ENCODE measurements around the gene ZNF562. TPM values are rescaled to one million over a fixed set of nuclear protein-coding genes. Genes with fewer than 3 reads are reported as not detected.

Gene ZNF562
- total and polyA plus RNA-seq, 2 donors (not counting 3 experiments of a cell fraction or from before 2014, with no cell fraction given): 6.3 to 27.0 TPM

GRCh38 chr19:9610484-9611113 is 64.3 kb downstream of the ZNF562 start:
- no peak overlapping the region for H2AFZ ChIP-seq (ENCODE audit: low read depth, low read length)
- no peak overlapping the region for H3K4me3 ChIP-seq (replicated peaks in 1 of 3; ENCODE audit: insufficient read depth in 1 of 3, low read depth in 1 of 3, low read length in 3 of 3)
- no peak for DNase-seq (ENCODE audit: low read depth, low spot score)
- H3K9me1 ChIP-seq (replicated peaks; ENCODE audit: control insufficient read depth, extremely low read depth, insufficient read depth, low read length): no peaks in the 10 kb centered on the region
- FAIRE-seq: no peak
- peaks cover 16 to 30% of the 10 kb centered on the region in 2 experiments for H3K36me3 ChIP-seq (ENCODE audit: control insufficient read depth in 2 of 2, extremely low read depth in 1 of 2, insufficient read depth in 2 of 2, low read length in 2 of 2)
- intact Hi-C loops (cut with micrococcal nuclease): no loop called here
- H4K20me1 ChIP-seq (replicated peaks; ENCODE audit: control insufficient read depth, extremely low read depth, insufficient read depth, low read length): no peaks in the 10 kb centered on the region
- no TSS peak for BruUV-seq (replicated peaks)
- H3K27ac ChIP-seq (ENCODE audit: insufficient read depth, low read depth, low read length): no peak overlapping the region
- peaks cover 19% of the 10 kb centered on the region for H3K9me3 ChIP-seq (replicated peaks; ENCODE audit: control insufficient read depth, insufficient read depth, low read length)
- dilution Hi-C loops (cut with MboI; ENCODE audit: extremely low pct_ligation_motif_present, low sequenced_read_pairs): no loop called here
- H3K4me1 ChIP-seq (ENCODE audit: control insufficient read depth, extremely low read depth, insufficient read depth, low read length): no peaks in the 10 kb centered on the region
- no peaks in the 10 kb centered on the region for H3K27me3 ChIP-seq (ENCODE audit: control insufficient read depth in 2 of 2, insufficient read depth in 2 of 2, low read length in 2 of 2)
- ChIA-PET POLR2A (no interaction called here), CTCF (no interaction called here)
- no peak overlapping the region for H3K9ac ChIP-seq (replicated peaks; ENCODE audit: extremely low read depth, insufficient read depth, low read length)
- no peaks in the 10 kb centered on the region for H3K79me2 ChIP-seq (ENCODE audit: control insufficient read depth, insufficient read depth, low read length)
- H3K4me2 ChIP-seq (ENCODE audit: insufficient read depth, low read length): no peak overlapping the region
- TF ChIP-seq POLR2A (IDR thresholded peaks at IDR 0.05; ENCODE audit: low read depth, low read length): no peak
- TF ChIP-seq GATA2 (IDR thresholded peaks at IDR 0.05; ENCODE audit: insufficient read depth, insufficient read length, low read depth, low read length): no peak
- TF ChIP-seq CTCF (IDR thresholded peaks at IDR 0.05; ENCODE audit: extremely low read depth in 1 of 2, insufficient read depth in 1 of 2, low read depth in 1 of 2, low read length in 2 of 2): no peak
- TF ChIP-seq EZH2 (IDR thresholded peaks at IDR 0.05; ENCODE audit: borderline replicate concordance, low read depth, low read length, severe bottlenecking): no peak
- no peak for TF ChIP-seq FOS (IDR thresholded peaks at IDR 0.05; ENCODE audit: borderline replicate concordance, insufficient read depth, low read length)
- no peak for TF ChIP-seq POLR2AphosphoS5 (IDR thresholded peaks at IDR 0.05; ENCODE audit: insufficient read depth, low read depth, low read length)
- TF ChIP-seq MAX (IDR thresholded peaks at IDR 0.05; ENCODE audit: insufficient read depth, insufficient read length): no peak
- TF ChIP-seq JUN (IDR thresholded peaks at IDR 0.05; ENCODE audit: borderline replicate concordance, insufficient read depth, insufficient read length, low read depth): no peak
- no peak for TF ChIP-seq MYC (IDR thresholded peaks at IDR 0.05; ENCODE audit: low read depth, low read length)

Measured in endothelial cell of umbilical vein (primary cell).